Endodermal cell (in vitro differentiated cells): ENCODE data around the gene SSBP3. TPM values are rescaled to one million over a fixed set of nuclear protein-coding genes. Genes with fewer than 3 reads are reported as not detected.
"Not testable (repeated sequence)": the region's sequence is repeated elsewhere in the genome, so short reads cannot be mapped to it uniquely, and the experiment has no call there.

ENCODE experiments used
- DNase-seq: peaks from one replicate; pipeline ENCODE4 v3.0.0-alpha.2; 2017
- H3K27ac ChIP-seq: 2 replicates; pipeline ENCODE4 v1.5.1; 2013; ENCODE audit warnings: mild to moderate bottlenecking, low read depth, low read length, moderate library complexity
- H3K27me3 ChIP-seq: 2 replicates; pipeline ENCODE4 v1.6.1; 2013; ENCODE audit warnings: mild to moderate bottlenecking, low read length, moderate library complexity; ENCODE audit not compliant: insufficient read depth, control insufficient read depth, poor library complexity, severe bottlenecking
- H3K36me3 ChIP-seq: 2 replicates; pipeline ENCODE4 v1.7.0; 2013; ENCODE audit warnings: mild to moderate bottlenecking, low read length, moderate library complexity; ENCODE audit not compliant: control insufficient read depth, insufficient read depth
- H3K4me1 ChIP-seq: one replicate; pipeline ENCODE4 v1.7.0; 2013; ENCODE audit warnings: low read length; ENCODE audit not compliant: control insufficient read depth, insufficient read depth
- H3K4me3 ChIP-seq: 2 replicates; pipeline ENCODE4 v1.5.1; 2013; ENCODE audit warnings: mild to moderate bottlenecking, low read length, moderate library complexity
- H3K9ac ChIP-seq: 2 replicates; pipeline ENCODE4 v1.6.1; 2013; ENCODE audit warnings: mild to moderate bottlenecking, low read length, moderate library complexity; ENCODE audit not compliant: poor library complexity, severe bottlenecking; ENCODE audit errors: extremely low read depth
- H3K9me3 ChIP-seq: 2 replicates; pipeline ENCODE4 v1.6.1; 2013; ENCODE audit warnings: mild to moderate bottlenecking, low read length, moderate library complexity; ENCODE audit not compliant: control insufficient read depth
- H3K27ac Mint-ChIP-seq: 2 replicates; pipeline ENCODE4 v1.8.0; 2020; ENCODE audit warnings: mixed read lengths
- H3K27me3 Mint-ChIP-seq: 2 replicates; pipeline ENCODE4 v1.8.0; 2021; ENCODE audit warnings: mild to moderate bottlenecking, mixed read lengths; ENCODE audit not compliant: insufficient read depth
- H3K36me3 Mint-ChIP-seq: 2 replicates; pipeline ENCODE4 v1.8.0; 2020; ENCODE audit warnings: low read depth, mixed read lengths
- H3K4me1 Mint-ChIP-seq: 2 replicates; pipeline ENCODE4 v1.8.0; 2020; ENCODE audit warnings: mixed read lengths
- H3K4me3 Mint-ChIP-seq: 2 replicates; pipeline ENCODE4 v1.8.0; 2020; ENCODE audit warnings: mild to moderate bottlenecking, moderate library complexity, mixed read lengths
- H3K9me3 Mint-ChIP-seq: 2 replicates; pipeline ENCODE4 v1.8.0; 2020; ENCODE audit warnings: mild to moderate bottlenecking, mixed read lengths
- CTCF ChIP-seq: fragments of 200-600 bp; sonication (generic); conservative IDR thresholded peaks from 2 replicates; pipeline ENCODE4 v1.5.0; 2021; ENCODE audit warnings: antibody characterized with exemption, mild to moderate bottlenecking
- WGBS, 2 experiments: methylation state at CpG; one replicate each; pipeline versions ENCODE4 v1.1.5 to v1.1.7; 2013; ENCODE audit warnings: missing lambda C conversion rate in 2 of 2, mixed read lengths in 1 of 2; ENCODE audit not compliant: insufficient coverage in 1 of 2, insufficient read length in 1 of 2; 5-methylcytosine and 5-hydroxymethylcytosine counted together
- total RNA-seq, 2 donors: library from RNA; stranded (reverse); fragmentation: NEBNext Ultra II Directional in 1 of 2; extraction: Animal tissue kit (Norgen Biotek cat#: 25700) in 1 of 2; gene quantifications; 2 replicates in 1 of 2; 3 replicates in 1 of 2; pipeline ENCODE4 v1.2.1, GENCODE V29; 2021

SSBP3 gene
- total RNA-seq, 2 donors from 2014 or later = 342 TPM

GRCh38 chr1:54392401-54392800, 13.8 kb downstream of the SSBP3 start:
- H3K4me1 ChIP-seq = peaks cover 22% of the 10 kb centered on the region
- no peak overlapping the region for H3K4me3 ChIP-seq
- WGBS, 2 experiments = 79% methylated on average over 3 of the region's 3 CpGs; no CpG with 5 or more reads in 1 of the 2 experiments
- H3K9me3 ChIP-seq = no peaks in the 10 kb centered on the region
- Mint-ChIP-seq H3K27me3 (no peaks in the 10 kb centered on the region), H3K27ac (peak overlapping the region; percentile 83), H3K4me3 (no peak overlapping the region), H3K4me1 (peaks cover 57% of the 10 kb centered on the region), H3K36me3 (peaks cover 84% of the 10 kb centered on the region), H3K9me3 (no peaks in the 10 kb centered on the region)
- H3K27me3 ChIP-seq = no peaks in the 10 kb centered on the region
- H3K36me3 ChIP-seq = peaks cover 95% of the 10 kb centered on the region
- no peak for TF ChIP-seq CTCF
- peak overlapping the region; percentile 75 for H3K27ac ChIP-seq
- no peak for DNase-seq
- H3K9ac ChIP-seq = no peak overlapping the region

- Mint-ChIP-seq H3K27ac (peak overlapping the region; percentile 83), H3K4me3 (no peak overlapping the region), H3K27me3 (no peaks in the 10 kb centered on the region), H3K9me3 (no peaks in the 10 kb centered on the region), H3K4me1 (peaks cover 58% of the 10 kb centered on the region), H3K36me3 (peaks cover 83% of the 10 kb centered on the region)
- TF ChIP-seq CTCF = peak; percentile 18
- Histone ChIP-seq H3K27me3 (no peaks in the 10 kb centered on the region), H3K36me3 (peaks cover 95% of the 10 kb centered on the region), H3K4me1 (peaks cover 20% of the 10 kb centered on the region), H3K9ac (no peak overlapping the region), H3K27ac (peak overlapping the region; percentile 75), H3K4me3 (no peak overlapping the region), H3K9me3 (no peaks in the 10 kb centered on the region)
- 80 to 81% methylated on average over 8 to 15 of the region's 15 CpGs for WGBS, 2 experiments
- DNase-seq = peak; percentile 74
Observed at GRCh38 chr1:54391450-54392209, 14.6 kb downstream of the SSBP3 start.

DNA sequence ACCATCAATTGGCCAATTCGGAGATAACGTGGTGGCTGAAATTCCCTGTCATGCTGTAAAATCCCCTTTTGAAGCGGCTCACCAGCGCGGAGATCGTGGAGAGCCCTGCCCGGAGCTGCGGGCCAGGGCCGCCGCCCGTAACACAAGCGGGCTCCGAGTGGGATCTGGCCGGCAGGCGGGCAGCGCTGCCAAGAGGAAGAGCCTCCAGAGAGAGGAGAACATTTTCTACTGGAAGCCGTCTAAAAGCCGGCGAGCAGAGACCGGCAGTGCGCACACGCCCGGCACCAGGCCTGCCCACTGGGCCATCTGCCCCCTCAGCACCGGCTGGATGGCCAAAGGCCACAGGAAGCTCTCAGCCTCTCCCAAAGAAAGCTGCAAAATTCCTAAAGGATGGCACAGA, 15.5 kb downstream of the SSBP3 start:
- no peak overlapping the region for H3K27ac ChIP-seq
- peak overlapping the region; percentile 83 for H3K27ac Mint-ChIP-seq
- peaks cover 94% of the 10 kb centered on the region for H3K36me3 ChIP-seq

DNA sequence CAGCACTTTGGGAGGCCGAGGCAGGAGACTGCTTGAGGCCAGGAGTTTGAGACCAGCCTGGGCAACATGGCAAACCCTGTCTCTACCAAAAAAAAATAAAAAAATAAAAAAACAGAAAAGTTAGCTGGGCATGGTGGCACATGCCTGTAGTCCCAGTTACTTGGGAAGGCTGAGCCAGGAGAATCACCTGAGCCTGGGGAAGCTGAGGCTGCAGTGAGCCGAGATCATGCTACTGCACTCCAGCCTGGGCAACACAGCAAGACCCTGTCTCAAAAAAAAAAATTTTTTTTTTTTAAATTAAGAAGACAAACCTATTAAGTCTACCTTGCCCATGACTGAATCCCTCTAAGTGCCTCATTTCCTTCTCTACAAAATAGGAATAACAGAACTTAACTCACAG, 16.6 kb downstream of the SSBP3 start:
- not testable (repeated sequence) for H3K27ac ChIP-seq, H3K4me3 ChIP-seq, H3K4me3 Mint-ChIP-seq, H3K27me3 Mint-ChIP-seq, H3K9ac ChIP-seq, H3K27me3 ChIP-seq, H3K9me3 ChIP-seq, DNase-seq, H3K9me3 Mint-ChIP-seq
- Histone ChIP-seq H3K36me3 (peaks cover 96% of the 10 kb centered on the region), H3K4me1 (peaks cover 28% of the 10 kb centered on the region)
- H3K4me1 Mint-ChIP-seq = peaks cover 70% of the 10 kb centered on the region
- peaks cover 83% of the 10 kb centered on the region for H3K36me3 Mint-ChIP-seq
- WGBS, 2 experiments = 90 to 91% methylated on average over 2 of the region's 2 CpGs
- H3K27ac Mint-ChIP-seq = peak overlapping the region; percentile 5

More for the DNA sequence above, 15.5 kb downstream of the SSBP3 start:
- 97% methylated on average over 23 to 24 of the region's 24 CpGs for WGBS, 2 experiments
- Mint-ChIP-seq H3K27me3 (no peaks in the 10 kb centered on the region), H3K36me3 (peaks cover 81% of the 10 kb centered on the region), H3K4me1 (peaks cover 60% of the 10 kb centered on the region), H3K4me3 (no peak overlapping the region), H3K9me3 (no peaks in the 10 kb centered on the region)
- Histone ChIP-seq H3K4me3 (no peak overlapping the region), H3K9ac (no peak overlapping the region), H3K27me3 (no peaks in the 10 kb centered on the region), H3K4me1 (peaks cover 25% of the 10 kb centered on the region), H3K9me3 (no peaks in the 10 kb centered on the region)
- DNase-seq = no peak
- no peak for TF ChIP-seq CTCF
